ENCODE data around the gene GPR78.
"Not testable (repeated sequence)": the region's sequence is repeated elsewhere in the genome, so short reads cannot be mapped to it uniquely, and the experiment has no call there.

Gene GPR78

DNA sequence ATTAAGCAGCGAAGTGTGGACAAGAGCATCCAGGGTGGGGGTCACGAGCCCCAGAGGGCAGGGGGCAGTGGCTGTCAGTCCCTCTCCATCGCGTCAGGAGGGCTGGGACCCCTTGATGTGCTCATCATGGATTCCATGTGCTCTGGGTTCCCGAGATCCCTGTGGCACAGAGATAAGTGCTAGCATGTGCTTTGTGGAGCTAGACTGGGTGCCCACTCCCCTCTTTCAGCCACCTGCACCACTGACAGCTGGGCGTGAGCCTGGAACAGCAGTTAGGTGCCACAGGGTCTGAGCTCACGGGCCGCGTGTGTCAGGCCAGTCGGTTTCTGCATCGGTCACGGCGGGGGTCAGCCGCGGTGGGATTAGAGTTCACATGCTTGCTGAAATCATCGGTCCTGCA, 36.6 kb downstream of the GPR78 start:
- no peak for DNase-seq (ENCODE audit: low spot score)

DNA sequence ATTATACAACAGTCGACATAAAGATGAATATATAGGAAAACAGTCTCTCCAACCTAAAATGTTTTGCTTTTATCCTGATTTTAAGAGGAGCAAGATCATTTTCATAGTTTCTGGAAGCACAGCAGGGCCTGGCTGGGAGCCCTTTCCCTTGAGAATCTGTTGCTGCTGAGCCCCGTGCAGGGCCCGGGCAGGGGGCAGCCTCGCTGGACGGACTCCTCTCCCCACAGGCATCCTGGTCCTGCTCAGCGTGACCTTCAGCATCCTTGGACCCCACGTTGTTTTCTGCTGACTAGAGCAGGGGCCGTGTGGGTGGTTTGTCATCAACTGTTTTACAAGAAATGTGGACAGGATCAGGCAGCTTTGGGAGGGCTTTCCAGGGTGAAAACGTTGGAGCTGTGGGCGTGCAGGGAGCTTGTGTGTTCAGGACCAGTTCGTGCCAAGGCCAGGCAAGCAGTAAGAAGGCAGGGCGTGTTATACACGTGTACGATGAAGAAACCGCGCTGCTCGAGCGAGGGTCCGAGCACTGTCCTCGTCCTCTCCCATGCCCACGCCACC, 37.4 kb downstream of the GPR78 start:
- DNase-seq (ENCODE audit: low spot score) = no peak

- no peak for DNase-seq (ENCODE audit: low spot score)
Measured at GRCh38 chr4:8618421-8618820, 38.2 kb downstream of the GPR78 start.

GRCh38 chr4:8618961-8619720, 38.9 kb downstream of the GPR78 start:
- no peak for DNase-seq (ENCODE audit: low spot score)

- DNase-seq (ENCODE audit: low spot score) = not testable (repeated sequence)
Measured at GRCh38 chr4:8621135-8621534, 40.9 kb downstream of the GPR78 start.

GRCh38 chr4:8624601-8625272, 44.5 kb downstream of the GPR78 start:
- not testable (repeated sequence) for DNase-seq (ENCODE audit: low spot score)

- DNase-seq (ENCODE audit: low spot score) = not testable (repeated sequence)
Measured at GRCh38 chr4:8630240-8630905, 50.2 kb downstream of the GPR78 start.

DNA sequence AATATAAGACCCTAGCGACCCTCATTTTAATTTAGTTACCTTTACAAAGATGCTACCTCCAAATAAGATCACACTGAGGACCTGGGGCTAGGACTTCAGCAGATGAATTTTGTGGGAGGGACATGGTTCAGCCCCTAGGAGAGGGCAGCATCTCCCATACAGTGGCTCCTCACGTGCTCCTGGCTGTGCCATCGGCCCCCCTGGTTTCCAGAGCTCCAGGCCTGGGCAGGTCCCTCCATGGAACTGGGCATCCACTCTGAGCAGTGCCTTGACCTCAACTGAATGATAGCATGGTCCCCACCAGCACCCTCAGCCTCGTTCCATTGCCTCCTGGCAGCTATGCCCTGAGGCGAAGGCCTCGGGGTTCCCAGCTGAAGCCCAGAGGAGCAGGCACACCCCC, 51.7 kb downstream of the GPR78 start:
- not testable (repeated sequence) for DNase-seq (ENCODE audit: low spot score)

DNA sequence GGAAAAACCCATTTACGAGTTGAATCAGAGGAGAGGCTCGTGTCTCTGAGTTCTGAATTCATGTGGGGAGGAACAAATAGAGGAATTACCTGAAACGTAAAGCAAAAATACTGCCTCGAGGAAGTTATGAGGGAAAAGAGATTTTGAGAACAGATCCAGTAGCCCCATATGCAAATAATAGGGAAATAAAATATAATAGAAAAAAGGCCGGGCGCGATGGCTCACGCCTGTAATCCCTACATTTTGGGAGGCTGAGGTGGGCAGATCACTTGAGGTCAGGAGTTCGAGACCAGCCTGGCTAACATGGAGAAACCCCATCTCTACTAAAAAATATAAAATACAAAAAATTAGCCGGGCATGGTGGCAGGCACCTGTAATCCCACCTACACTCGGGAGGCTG, 54.6 kb downstream of the GPR78 start:
- DNase-seq (ENCODE audit: low spot score) = not testable (repeated sequence)

DNA sequence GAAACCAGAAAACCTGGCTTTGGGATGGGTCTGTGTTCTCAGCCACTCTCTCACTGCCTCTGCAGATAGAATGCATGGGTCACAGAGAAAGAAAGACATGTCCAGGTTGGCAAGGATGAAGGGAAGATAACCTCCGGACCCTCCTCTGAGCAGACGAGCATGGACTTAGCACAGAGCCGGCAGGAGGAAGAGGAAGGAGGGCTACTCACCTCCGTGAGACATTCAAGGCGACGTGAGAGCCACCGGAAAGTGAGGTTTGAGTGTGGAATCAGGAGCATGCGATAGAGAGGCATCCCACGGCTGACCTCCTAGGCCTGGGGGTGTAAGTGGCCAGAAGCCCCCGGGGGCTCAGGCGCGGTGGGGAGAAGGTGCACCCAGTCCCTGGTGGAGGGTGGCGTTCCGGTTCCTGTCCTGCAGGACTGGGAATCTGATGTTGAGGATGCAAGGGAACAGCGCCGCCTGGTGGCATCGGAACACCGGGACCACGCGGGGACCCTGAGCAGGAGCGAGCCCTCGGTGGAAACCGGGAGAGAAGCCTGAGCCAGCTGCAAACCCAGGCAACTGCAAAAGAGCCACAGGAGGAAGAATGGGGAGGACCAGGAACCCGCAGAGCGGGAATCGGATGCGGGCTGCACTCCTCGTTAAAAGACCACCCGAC, 55.8 kb downstream of the GPR78 start:
- DNase-seq (ENCODE audit: low spot score) = not testable (repeated sequence)

Measured in RKO (cell line).